Parathyroid adenoma (tissue), 2 donors: ENCODE results near the gene DSP.
A peak's percentile ranks its signal among the peaks of the same experiment; 100 is the strongest.

Experiments
- H2AFZ ChIP-seq: fragments of 300-600 bp; sonication (generic); one replicate; pipeline ENCODE4 v1.7.0; 2017; ENCODE audit warnings: antibody characterized with exemption, mild to moderate bottlenecking
- H3K27ac ChIP-seq: fragments of 300-600 bp; sonication (generic); one replicate; pipeline ENCODE4 v1.7.0; 2017
- H3K27me3 ChIP-seq: fragments of 300-600 bp; sonication (generic); one replicate; pipeline ENCODE4 v1.7.0; 2017; ENCODE audit warnings: low read length; ENCODE audit not compliant: control insufficient read depth, insufficient read depth
- H3K36me3 ChIP-seq: fragments of 300-600 bp; sonication (generic); one replicate; pipeline ENCODE4 v1.7.0; 2017; ENCODE audit warnings: low read length; ENCODE audit not compliant: control insufficient read depth, insufficient read depth
- H3K4me1 ChIP-seq: fragments of 300-600 bp; sonication (generic); one replicate; pipeline ENCODE4 v1.7.0; 2017; ENCODE audit warnings: control low read depth
- H3K4me2 ChIP-seq: fragments of 300-600 bp; sonication (generic); one replicate; pipeline ENCODE4 v1.7.0; 2017; ENCODE audit warnings: low read length
- H3K4me3 ChIP-seq: fragments of 300-600 bp; sonication (generic); one replicate; pipeline ENCODE4 v1.7.0; 2017; ENCODE audit warnings: low read depth, low read length
- H3K79me2 ChIP-seq: fragments of 300-600 bp; sonication (generic); one replicate; pipeline ENCODE4 v1.7.0; 2017; ENCODE audit warnings: control low read depth
- H3K9ac ChIP-seq: fragments of 300-600 bp; sonication (generic); one replicate; pipeline ENCODE4 v1.7.0; 2017; ENCODE audit warnings: mild to moderate bottlenecking
- H3K9me3 ChIP-seq: fragments of 300-600 bp; sonication (generic); one replicate; pipeline ENCODE4 v1.7.0; 2017; ENCODE audit warnings: low read length; ENCODE audit not compliant: control insufficient read depth
- TF ChIP-seq, protein P1 (sequence below): fragments of 300-600 bp; sonication (generic); IDR thresholded peaks from one replicate; pipeline ENCODE4 v1.7.0; 2017; ENCODE audit warnings: antibody characterized with exemption, mild to moderate bottlenecking
- donor health status: primary hyperparathyroidism.

Gene DSP

DNA sequence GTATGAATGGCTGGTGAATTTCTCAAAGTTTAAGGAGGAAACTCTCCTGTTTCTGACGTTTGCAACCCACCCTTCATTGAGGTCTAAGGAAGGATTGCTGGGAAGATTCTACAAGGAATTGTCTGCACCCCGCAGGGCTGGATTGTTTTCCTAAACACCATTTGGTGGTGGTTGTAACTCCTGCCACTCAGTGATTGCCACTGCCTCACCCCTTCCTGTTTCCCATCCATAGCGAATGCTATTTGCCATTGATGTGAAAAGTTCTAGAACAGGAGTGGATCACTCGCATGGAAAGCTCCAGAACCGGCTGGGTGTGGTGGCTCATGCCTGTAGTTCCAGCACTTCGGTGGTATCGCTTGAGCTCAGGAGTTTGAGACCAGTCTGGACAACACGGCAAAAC lies 8.7 kb upstream of the DSP start:
- no peak overlapping the region for H3K27ac ChIP-seq
- H3K4me2 ChIP-seq = no peak overlapping the region
- no peaks in the 10 kb centered on the region for H3K4me1 ChIP-seq
- no peaks in the 10 kb centered on the region for H3K36me3 ChIP-seq
- no peaks in the 10 kb centered on the region for H3K79me2 ChIP-seq
- H2AFZ ChIP-seq = peak overlapping the region; percentile 4
- no peaks in the 10 kb centered on the region for H3K27me3 ChIP-seq
- TF ChIP-seq, protein P1, sequence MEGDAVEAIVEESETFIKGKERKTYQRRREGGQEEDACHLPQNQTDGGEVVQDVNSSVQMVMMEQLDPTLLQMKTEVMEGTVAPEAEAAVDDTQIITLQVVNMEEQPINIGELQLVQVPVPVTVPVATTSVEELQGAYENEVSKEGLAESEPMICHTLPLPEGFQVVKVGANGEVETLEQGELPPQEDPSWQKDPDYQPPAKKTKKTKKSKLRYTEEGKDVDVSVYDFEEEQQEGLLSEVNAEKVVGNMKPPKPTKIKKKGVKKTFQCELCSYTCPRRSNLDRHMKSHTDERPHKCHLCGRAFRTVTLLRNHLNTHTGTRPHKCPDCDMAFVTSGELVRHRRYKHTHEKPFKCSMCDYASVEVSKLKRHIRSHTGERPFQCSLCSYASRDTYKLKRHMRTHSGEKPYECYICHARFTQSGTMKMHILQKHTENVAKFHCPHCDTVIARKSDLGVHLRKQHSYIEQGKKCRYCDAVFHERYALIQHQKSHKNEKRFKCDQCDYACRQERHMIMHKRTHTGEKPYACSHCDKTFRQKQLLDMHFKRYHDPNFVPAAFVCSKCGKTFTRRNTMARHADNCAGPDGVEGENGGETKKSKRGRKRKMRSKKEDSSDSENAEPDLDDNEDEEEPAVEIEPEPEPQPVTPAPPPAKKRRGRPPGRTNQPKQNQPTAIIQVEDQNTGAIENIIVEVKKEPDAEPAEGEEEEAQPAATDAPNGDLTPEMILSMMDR = no peak
- H3K4me3 ChIP-seq = no peak overlapping the region
- no peak overlapping the region for H3K9ac ChIP-seq
- H3K9me3 ChIP-seq = no peaks in the 10 kb centered on the region

DNA sequence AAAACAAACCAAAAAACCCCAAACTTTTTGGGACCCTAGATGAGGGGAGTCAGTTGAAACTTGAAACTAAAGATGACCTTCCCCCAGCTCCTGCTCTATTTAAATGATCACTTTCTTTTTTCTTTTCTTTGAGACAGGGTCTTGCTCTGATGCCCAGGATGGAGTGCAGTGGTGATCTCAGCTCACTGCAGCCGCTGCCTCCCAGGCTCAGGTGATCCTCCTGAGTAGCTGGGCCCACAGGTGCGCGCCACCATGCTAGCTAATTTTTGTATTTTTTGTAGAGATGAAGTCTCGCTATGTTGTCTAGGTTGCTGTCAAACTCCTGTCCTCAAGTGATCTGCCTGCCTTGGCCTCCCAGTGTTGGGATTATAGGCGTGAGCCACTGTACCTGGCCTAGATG lies 7.3 kb upstream of the DSP start:
- H3K4me1 ChIP-seq = no peaks in the 10 kb centered on the region
- no peak overlapping the region for H3K4me3 ChIP-seq
- H3K36me3 ChIP-seq = no peaks in the 10 kb centered on the region
- H2AFZ ChIP-seq = no peak overlapping the region
- no peak overlapping the region for H3K4me2 ChIP-seq
- H3K9ac ChIP-seq = no peak overlapping the region
- no peaks in the 10 kb centered on the region for H3K9me3 ChIP-seq
- no peaks in the 10 kb centered on the region for H3K27me3 ChIP-seq
- TF ChIP-seq, protein P1 = no peak
- no peak overlapping the region for H3K27ac ChIP-seq
- H3K79me2 ChIP-seq = no peaks in the 10 kb centered on the region

DNA sequence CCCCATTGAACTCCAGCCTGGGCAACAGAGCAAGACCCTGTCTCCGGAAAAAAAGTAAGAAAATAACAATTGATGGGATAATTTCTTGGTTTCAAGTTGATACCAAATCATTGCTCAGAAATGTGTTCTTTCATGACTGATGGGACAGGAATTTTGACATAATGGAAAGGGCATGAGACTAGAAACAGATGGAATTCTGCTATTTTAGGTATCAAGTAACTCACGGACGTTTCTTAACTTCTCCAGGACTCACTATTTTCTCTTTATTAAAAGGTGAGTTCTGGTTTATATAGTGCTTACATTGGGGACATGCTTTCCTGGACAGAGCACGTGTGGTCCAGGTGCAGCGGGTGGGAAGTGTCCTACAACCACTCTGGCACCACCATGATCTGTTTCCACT lies 6.0 kb upstream of the DSP start:
- no peaks in the 10 kb centered on the region for H3K9me3 ChIP-seq
- H3K36me3 ChIP-seq = no peaks in the 10 kb centered on the region
- H3K27me3 ChIP-seq = no peaks in the 10 kb centered on the region
- no peak overlapping the region for H3K4me3 ChIP-seq
- H3K4me2 ChIP-seq = no peak overlapping the region
- H3K9ac ChIP-seq = no peak overlapping the region
- no peaks in the 10 kb centered on the region for H3K79me2 ChIP-seq
- no peak overlapping the region for H2AFZ ChIP-seq
- no peak overlapping the region for H3K27ac ChIP-seq
- TF ChIP-seq, protein P1 = no peak
- H3K4me1 ChIP-seq = no peaks in the 10 kb centered on the region

DNA sequence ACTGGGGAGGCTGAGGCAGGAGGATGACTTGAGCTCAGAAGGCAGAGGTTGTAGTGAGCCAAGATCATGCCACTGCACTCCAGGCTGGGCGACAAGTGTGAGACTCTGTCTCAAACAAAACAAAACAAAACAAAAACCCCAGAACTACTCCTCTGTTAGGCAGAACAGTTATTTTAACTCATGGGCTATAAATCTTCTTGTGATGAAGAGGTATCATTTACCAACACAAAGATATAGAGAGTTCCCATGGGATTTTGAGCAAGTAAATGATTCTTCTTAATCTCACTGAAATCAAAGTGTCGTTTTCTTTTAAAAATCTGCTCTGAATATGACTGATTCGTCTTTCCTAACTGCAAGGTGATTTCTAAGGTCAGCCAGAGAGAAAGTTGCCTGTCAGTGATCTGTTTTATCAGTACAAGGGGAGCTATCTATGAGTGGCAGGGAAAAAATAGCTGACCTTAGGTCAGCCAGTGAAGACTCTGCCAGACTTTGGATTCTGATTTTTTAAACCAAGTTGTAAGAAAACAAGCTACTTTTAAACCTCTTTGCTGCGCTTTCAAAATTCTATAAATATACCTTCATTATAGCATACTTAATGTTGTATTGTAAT lies 3.8 kb upstream of the DSP start:
- no peaks in the 10 kb centered on the region for H3K36me3 ChIP-seq
- H3K79me2 ChIP-seq = no peaks in the 10 kb centered on the region
- no peaks in the 10 kb centered on the region for H3K9me3 ChIP-seq
- peak overlapping the region; percentile 27 for H3K4me2 ChIP-seq
- H3K27ac ChIP-seq = peak overlapping the region; percentile 1
- peak overlapping the region; percentile 2 for H2AFZ ChIP-seq
- H3K9ac ChIP-seq = no peak overlapping the region
- TF ChIP-seq, protein P1 = no peak
- H3K4me1 ChIP-seq = no peaks in the 10 kb centered on the region
- no peaks in the 10 kb centered on the region for H3K27me3 ChIP-seq
- no peak overlapping the region for H3K4me3 ChIP-seq

DNA sequence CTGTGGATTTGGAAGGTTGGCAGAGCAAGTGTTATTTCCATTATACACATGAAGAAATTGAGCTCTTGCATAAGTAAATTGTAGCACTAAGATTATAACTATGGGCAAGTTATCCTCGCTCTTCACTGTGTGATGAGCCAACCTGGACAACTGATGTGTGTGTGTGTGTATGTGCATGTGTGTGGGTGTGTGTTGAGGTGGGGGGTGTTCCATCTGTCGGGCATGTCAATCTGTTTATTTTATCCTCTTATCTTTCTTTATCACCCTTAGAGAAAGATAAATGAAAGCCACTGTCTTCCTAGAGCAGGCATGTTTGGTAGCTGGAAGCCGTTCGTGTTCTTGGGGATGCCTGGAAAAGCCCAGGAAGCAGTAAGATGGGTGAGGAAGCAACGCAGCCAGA lies 3.0 kb upstream of the DSP start:
- Histone ChIP-seq H3K9ac (no peak overlapping the region), H3K4me1 (no peaks in the 10 kb centered on the region), H3K9me3 (no peaks in the 10 kb centered on the region), H3K27me3 (no peaks in the 10 kb centered on the region), H3K27ac (peak overlapping the region; percentile 15), H2AFZ (peak overlapping the region; percentile 47), H3K4me3 (no peak overlapping the region), H3K36me3 (no peaks in the 10 kb centered on the region), H3K4me2 (no peak overlapping the region), H3K79me2 (no peaks in the 10 kb centered on the region)
- TF ChIP-seq, protein P1 = no peak
